ENCODE results near the gene TTBK1.
A peak's percentile ranks its signal among the peaks of the same experiment; 100 is the strongest.

TTBK1 gene

DNA sequence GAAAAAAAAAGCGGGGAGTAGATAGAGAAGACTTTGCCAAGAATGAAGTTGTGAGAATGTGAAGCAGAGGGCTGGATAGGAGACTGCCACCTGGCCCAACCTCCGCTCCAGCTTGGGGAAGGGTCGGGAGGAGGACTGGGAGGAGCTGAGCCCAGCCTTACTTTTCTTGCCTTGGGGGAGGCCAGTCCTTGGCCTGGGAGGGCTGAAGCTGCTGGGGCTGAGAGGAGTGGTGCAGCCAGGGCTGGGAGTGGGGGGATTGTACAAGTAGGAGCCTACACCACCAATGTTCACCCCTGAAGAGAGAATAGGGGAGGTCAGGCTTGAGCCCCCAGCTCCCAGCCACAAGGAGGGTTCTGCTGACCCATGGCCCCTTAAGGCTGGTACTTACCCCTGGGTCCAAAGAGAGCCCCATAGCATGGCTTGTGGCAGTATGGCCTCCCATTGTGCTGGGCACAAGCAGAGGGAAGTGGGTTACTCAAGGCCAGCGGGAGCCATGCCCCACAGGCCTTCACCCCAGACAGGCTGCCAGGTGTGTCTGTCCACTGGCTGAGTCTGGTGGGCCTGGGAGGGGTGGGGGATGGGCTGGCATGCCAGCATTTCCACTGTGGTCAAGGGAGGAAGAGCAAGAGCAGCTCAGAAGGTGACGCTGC, 64.3 kb downstream of the TTBK1 start:
- no peak for DNase-seq

DNA sequence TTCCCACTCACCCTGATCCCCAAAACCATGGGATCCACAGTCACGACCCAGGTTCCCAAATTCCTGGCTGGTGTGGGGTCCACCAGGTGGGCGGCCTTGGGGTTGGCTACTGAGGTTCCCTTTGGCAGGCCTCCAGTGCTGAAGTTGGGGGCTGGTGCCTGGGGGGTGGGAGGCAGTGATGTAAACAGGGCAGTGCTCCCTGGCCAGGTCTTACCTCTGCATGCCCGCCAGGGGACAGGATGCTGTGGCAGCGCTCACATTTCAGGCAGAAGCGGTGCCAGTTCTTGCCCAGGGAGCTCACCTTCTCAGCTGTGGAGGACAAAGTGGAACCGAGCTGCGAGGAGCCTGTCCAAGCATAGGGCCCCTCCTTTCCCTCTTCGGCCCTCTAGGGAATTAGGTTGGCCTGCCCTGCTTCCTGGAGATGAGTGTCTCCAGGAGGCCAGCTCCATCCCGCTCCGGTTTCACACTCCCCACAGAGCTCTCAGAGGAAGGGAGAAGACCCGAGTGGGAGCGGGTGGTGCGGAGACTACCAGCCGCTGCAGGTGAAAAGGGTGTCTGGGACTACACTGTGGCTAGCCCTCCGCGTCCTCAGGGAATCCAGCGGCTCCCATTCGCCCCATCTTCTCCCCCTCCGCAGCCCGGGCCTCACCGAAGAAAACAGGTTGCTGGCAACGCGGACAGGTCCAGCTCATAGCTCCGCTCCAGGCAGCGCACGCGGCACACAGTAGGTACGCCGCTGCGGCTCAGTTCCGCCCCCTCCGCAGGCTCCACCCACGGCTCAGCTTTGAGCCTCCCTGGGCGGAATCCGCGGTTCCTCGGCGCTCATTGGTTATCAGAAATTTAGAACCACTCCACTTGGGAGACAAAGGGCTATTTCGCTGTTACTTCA, 65.1 kb downstream of the TTBK1 start, which contains the start of gene CRIP3:
Gene CRIP3 (minus strand): TSS at position 726 of the 889 bp plus-strand sequence. CDS start 34 bp downstream, at position 692.
- peak; percentile 56 for DNase-seq

DNA sequence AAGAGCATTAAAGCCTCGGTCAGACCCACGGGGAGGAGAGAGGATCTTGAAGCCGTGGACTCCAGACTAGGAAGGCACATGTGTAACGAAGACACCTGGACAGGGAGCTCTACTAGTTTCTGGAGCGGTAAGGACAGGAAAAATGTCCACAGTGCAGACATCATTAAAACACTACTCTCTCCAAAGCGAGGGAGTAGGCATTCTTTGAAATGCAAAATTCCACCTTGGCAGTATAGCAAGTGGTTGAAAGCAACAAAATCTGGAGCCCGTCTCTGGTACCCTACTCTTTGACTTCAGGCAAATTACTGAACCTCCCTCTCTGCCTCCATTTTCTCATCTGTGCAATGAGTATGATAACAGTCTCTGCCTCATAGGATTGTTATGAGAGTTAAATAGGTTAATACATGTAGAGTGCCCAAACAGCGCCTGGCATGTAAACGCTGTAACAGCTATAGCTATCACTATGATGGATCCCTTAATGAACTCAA, 65.8 kb downstream of the TTBK1 start:
- no peak for DNase-seq

DNA sequence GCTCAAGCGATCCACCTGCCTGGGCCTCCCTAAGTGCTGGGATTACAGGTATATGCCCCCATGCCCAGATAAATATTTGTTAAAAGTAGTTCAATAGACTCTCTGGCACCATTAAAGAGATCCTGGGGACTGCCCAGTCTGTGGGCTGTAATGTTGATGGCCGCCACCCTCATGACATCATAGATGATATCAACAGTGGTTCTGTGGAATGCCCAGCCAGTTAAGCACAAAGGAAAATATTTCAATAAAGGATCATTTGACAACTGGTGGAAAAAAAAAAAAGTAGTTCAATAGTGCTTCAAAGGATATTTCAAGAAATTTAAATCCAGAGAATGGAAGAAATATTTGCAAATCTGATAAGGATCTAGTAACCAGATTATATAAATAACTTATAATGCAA, 66.9 kb downstream of the TTBK1 start:
- DNase-seq = no peak

GRCh38 chr6:43310624-43311023, 67.3 kb downstream of the TTBK1 start:
- DNase-seq = no peak

DNA sequence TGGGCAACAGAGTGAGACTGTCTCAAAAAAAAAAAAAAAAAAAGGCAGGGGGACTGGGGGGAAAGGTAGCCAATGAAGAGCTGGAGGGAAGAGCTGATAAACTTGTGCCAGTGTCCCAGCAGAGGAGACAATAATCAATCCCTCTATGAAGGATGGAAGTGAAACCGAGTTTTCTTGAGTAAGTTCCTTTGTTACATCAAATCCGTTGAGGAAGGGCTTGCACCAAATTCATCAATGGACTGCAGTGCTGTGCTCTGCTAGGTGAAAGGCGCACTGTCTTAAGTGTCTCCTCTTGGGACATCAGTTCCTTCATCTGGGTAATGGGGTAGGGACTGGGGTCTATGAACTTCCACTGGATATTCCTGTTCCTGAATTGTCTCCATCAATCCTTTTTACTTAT, 68.4 kb downstream of the TTBK1 start:
- no peak for DNase-seq

DNA sequence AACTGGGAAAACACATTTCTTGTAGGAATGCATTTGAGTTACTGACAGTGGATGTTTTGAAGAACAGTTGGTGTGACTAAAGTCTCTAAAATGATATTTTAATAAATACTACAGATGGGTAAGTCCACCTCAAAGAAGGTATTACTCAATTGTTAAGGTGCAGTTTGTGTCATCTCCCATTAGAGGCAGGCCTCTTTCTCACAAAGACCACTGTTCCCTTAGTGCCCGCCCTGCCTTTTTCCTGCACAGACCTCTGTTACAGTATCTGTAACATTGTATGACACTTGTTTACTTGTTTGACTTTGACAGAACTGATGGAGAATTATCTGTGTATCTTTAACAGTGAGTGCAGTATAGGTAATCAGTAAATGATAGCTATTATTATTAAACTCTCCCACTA, 70.5 kb downstream of the TTBK1 start:
- no peak for DNase-seq

- DNase-seq = no peak
Observed at GRCh38 chr6:43318011-43318410, 74.7 kb downstream of the TTBK1 start.

DNA sequence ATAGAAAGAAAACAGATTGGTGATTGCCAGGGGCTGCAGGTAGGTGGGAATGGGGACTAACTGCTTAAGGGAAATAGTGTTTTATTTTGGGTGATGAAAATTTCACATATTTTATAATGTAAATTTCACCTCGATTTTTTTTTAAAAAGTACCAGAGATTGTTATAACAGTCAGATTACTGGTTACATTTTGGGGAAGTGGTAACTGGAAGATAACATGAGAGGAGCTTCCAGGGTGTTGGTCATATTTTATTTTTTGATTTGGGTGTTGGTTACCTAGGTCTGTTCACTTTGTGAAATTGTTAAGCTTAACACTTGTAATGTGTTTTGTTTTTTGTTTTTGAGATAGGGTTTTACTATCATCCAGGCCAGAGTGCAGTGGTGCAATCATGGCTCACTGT, 82.6 kb downstream of the TTBK1 start:
- DNase-seq = no peak

GRCh38 chr6:43328528-43328927, 85.2 kb downstream of the TTBK1 start:
- no peak for DNase-seq

DNA sequence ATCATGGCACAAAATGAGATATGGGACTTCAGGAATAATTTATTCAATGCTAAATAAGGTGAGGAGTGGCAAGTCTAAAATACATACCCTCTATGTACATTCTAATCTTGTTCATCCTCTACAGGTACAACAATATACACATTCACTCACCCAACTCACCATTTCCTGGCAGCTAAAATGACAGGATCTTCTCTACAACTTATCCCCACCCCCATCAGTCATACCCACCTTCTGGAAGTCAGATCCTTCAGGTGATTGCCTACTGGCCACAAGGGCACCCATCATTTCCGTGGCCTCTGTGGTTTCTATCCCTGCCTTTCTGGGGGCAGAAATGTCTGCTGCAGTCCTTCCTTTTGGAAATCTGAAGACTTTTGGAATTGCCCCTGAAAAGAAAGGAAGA, 88.2 kb downstream of the TTBK1 start:
- DNase-seq = no peak

GRCh38 chr6:43331891-43332290, 88.6 kb downstream of the TTBK1 start:
- DNase-seq = no peak

- peak; percentile 77 for DNase-seq
Observed at GRCh38 chr6:43334466-43335095, 91.3 kb downstream of the TTBK1 start.

DNA sequence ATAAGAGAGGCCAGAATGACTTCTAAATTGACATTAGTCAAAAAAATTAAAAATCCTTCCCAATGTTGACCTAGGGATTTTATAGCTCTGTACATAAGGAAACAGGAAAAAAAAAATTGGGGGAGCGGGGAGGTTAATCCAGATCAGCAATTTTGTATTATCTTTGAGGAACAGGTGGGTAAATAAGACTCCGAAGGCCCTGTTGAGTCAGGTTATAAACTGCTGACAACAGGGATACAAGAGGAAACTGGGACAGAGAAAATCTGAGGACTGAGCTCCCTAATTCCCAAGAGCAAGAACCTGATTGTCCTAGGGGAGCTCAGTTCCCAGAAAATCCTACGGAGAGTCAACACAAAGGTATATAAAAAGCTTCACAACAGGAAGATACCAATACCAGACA, 92.2 kb downstream of the TTBK1 start:
- DNase-seq = no peak

DNA sequence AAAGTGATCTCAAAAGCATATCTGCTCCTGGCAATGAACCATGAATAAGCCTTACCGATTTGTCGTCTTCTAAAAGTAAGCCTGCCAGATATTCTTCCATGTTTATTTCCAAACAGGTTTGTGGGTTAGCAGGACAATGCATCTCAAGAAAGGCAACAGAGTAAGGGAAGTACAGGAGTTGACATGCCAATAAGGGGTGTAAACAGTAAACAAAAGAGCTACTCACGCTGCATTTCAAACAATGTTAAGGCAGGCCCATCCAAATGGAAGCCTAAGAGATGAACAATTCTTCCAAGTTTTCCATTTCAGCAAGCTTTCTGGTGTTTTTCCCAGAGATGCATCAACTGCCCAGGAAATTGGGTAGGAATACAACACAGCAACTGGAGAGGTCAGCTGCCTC, 93.1 kb downstream of the TTBK1 start:
- DNase-seq = no peak

All from eye (tissue), 1 donor.